ENCODE results near the gene ALDOB. TPM values are rescaled to one million over a fixed set of nuclear protein-coding genes. Genes with fewer than 3 reads are reported as not detected.

ALDOB gene
- total and polyA plus RNA-seq, 2 of the 8 experiments (the other 6 are each of a cell fraction or from before 2014, with no cell fraction given) = not detected

- TF ChIP-seq NRF1 (IDR thresholded peaks at IDR 0.05; ENCODE audit: low read depth, low read length) (no peak), BACH1 (IDR thresholded peaks at IDR 0.05; ENCODE audit: low read length) (no peak), TAF7 (optimal IDR thresholded peaks at IDR 0.05; ENCODE audit: borderline replicate concordance, low read depth, low read length) (no peak), CTCF (IDR thresholded peaks at IDR 0.05; ENCODE audit: control extremely low read depth in 1 of 3, insufficient read depth in 1 of 3, low read depth in 1 of 3, low read length in 3 of 3) (no peak), ATF2 (IDR thresholded peaks at IDR 0.05; ENCODE audit: low read length) (no peak), CHD1 (IDR thresholded peaks at IDR 0.05; ENCODE audit: low read depth, low read length) (no peak)
Observed at GRCh38 chr9:101450931-101451330, 15.4 kb upstream of the ALDOB start (continued).
